Spleen (tissue), 11 donors: ENCODE data around the gene LRRTM4. TPM values are rescaled to one million over a fixed set of nuclear protein-coding genes. Genes with fewer than 3 reads are reported as not detected.

ENCODE experiments used
- DNase-seq: peaks from one replicate; pipeline ENCODE4 v3.0.0-alpha.2; 2020
- H3K27ac ChIP-seq, 8 donors: fragments of 200-600 bp; sonication (generic) in 7 of 8; 1 replicate in 4 of 8; 2 replicates in 4 of 8; pipeline versions ENCODE4 v1.5.0 to v1.8.0; 2016 to 2021; ENCODE audit warnings: inconsistent platforms in 4 of 8, mild to moderate bottlenecking in 4 of 8, moderate library complexity in 1 of 8
- H3K27me3 ChIP-seq, 7 donors: fragments of 200-600 bp; sonication (generic) in 6 of 7; replicated peaks in 1 of 7; 1 replicate in 4 of 7; 2 replicates in 3 of 7; pipeline versions ENCODE4 v1.5.0 to v1.8.0; 2016 to 2021; ENCODE audit warnings: inconsistent platforms in 3 of 7, mild to moderate bottlenecking in 1 of 7
- H3K36me3 ChIP-seq, 6 donors: fragments of 200-600 bp; sonication (generic) in 5 of 6; 1 replicate in 4 of 6; 2 replicates in 2 of 6; pipeline versions ENCODE4 v1.5.0 to v1.8.0; 2016 to 2021; ENCODE audit warnings: inconsistent platforms in 2 of 6
- H3K4me1 ChIP-seq, 6 donors: fragments of 200-600 bp; sonication (generic) in 5 of 6; 1 replicate in 3 of 6; 2 replicates in 3 of 6; pipeline versions ENCODE4 v1.5.0 to v1.8.0; 2016 to 2021; ENCODE audit warnings: inconsistent platforms in 3 of 6
- H3K4me3 ChIP-seq, 8 donors: fragments of 200-600 bp; sonication (generic) in 7 of 8; 1 replicate in 4 of 8; 2 replicates in 4 of 8; pipeline versions ENCODE4 v1.5.0 to v1.8.0; 2016 to 2021; ENCODE audit warnings: inconsistent platforms in 4 of 8, mild to moderate bottlenecking in 4 of 8, moderate library complexity in 2 of 8
- H3K9me3 ChIP-seq, 8 donors: fragments of 200-600 bp; sonication (generic) in 7 of 8; 1 replicate in 4 of 8; 2 replicates in 4 of 8; pipeline versions ENCODE4 v1.5.0 to v1.8.0; 2016 to 2021; ENCODE audit warnings: inconsistent platforms in 4 of 8
- CTCF ChIP-seq, 11 experiments: fragments of 200-600 bp in 7 of 11; fragments of 450-650 bp in 4 of 11; sonication (generic) in 4 of 11; IDR thresholded peaks in 8 of 11; conservative IDR thresholded peaks in 3 of 11; 1 replicate in 7 of 11; 2 replicates in 4 of 11; pipeline versions ENCODE4 v1.4.0 to v1.8.0; 2016 to 2021; ENCODE audit warnings: antibody characterized with exemption in 11 of 11, inconsistent platforms in 4 of 11, mild to moderate bottlenecking in 1 of 11
- POLR2A ChIP-seq, 3 donors: fragments of 450-650 bp; IDR thresholded peaks; one replicate each; pipeline ENCODE4 v1.5.1; 2017; ENCODE audit warnings: antibody characterized with exemption in 3 of 3, mild to moderate bottlenecking in 1 of 3
- POLR2AphosphoS5 ChIP-seq, 3 donors: sonication (generic); formaldehyde crosslinking; IDR thresholded peaks; one replicate each; pipeline ENCODE4 v1.5.1; 2017; ENCODE audit warnings: antibody characterized with exemption in 3 of 3
- WGBS, 5 donors: extraction: QIAGEN DNeasy Blood & Tissue Kit in 3 of 5; methylation state at CpG; one replicate each; pipeline versions ENCODE4 v1.1.5 to v1.1.7; 2013 to 2018; 5-methylcytosine and 5-hydroxymethylcytosine counted together
- intact Hi-C: fragments of 100-400 bp; cut with DNase I; formaldehyde crosslinking; loops from one replicate; pipeline ENCODE4 v1.15.0; 2023; ENCODE audit warnings: low total_unique reads
- polyA plus RNA-seq, 3 donors: library from polyadenylated mRNA; stranded (reverse); fragments of 200-250 nt; gene quantifications; one replicate each; pipeline ENCODE4 v1.2.1, GENCODE V29; 2013
- total RNA-seq, 7 donors: library from RNA; depleted of rRNA in 3 of 7; stranded (reverse); fragments of >200 nt in 3 of 7; fragmentation: NEBNext Ultra II Directional in 4 of 7; extraction: Animal tissue kit (Norgen Biotek cat#: 25700) in 4 of 7; gene quantifications; one replicate each; pipeline versions ENCODE4 v1.1.0 to v1.2.1, GENCODE V29; 2016 to 2021
- donor health status: healthy with polysubstance abuse.
- donor health status: DM: no; HTN: no; CAD: no; lungs with moderate emphysema.
- donor health status: DM: no; HTN: no; CAD: no.
- donor health status: Bipolar disorder and iron deficiency.
- donor health status: healthy.
- donor health status: DM: no; HTN: no; CAD: no.
- donor health status: DM: yes; HTN: yes; CAD: no.

Gene LRRTM4
- total and polyA plus RNA-seq, 10 donors: 0.03 to 0.33 (median 0.14) TPM; not detected in 5

GRCh38 chr2:77519164-77519887 lies 2.9 kb downstream of the LRRTM4 start:
- H3K27ac ChIP-seq: no peak overlapping the region
- H3K27me3 ChIP-seq: no peaks in the 10 kb centered on the region
- no peaks in the 10 kb centered on the region for H3K4me1 ChIP-seq
- no peak for DNase-seq
- 86 to 93% (median 89%) methylated on average over 14 of the region's 14 CpGs for WGBS, 5 donors
- TF ChIP-seq POLR2A (IDR thresholded peaks at IDR 0.05) (no peak), CTCF (IDR thresholded peaks at IDR 0.05 in 8 of 11, conservative IDR thresholded peaks at IDR 0.05 in 3 of 11) (no peak), POLR2AphosphoS5 (IDR thresholded peaks at IDR 0.05) (no peak)
- H3K36me3 ChIP-seq: no peaks in the 10 kb centered on the region
- H3K9me3 ChIP-seq: peaks cover 0 to 5% (median 0%) of the 10 kb centered on the region in 8 donors
- no peak overlapping the region for H3K4me3 ChIP-seq
- intact Hi-C loops: no loop called here

- H3K27ac ChIP-seq: no peak overlapping the region
- H3K4me1 ChIP-seq: no peaks in the 10 kb centered on the region
- no peak for DNase-seq
- H3K36me3 ChIP-seq: no peaks in the 10 kb centered on the region
- peaks cover 0 to 5% (median 0%) of the 10 kb centered on the region in 8 donors for H3K9me3 ChIP-seq
- WGBS, 5 donors: 81 to 95% (median 89%) methylated on average over 7 of the region's 7 CpGs
- H3K4me3 ChIP-seq: no peak overlapping the region
- H3K27me3 ChIP-seq: no peaks in the 10 kb centered on the region
- no peak for TF ChIP-seq CTCF (IDR thresholded peaks at IDR 0.05 in 8 of 11, conservative IDR thresholded peaks at IDR 0.05 in 3 of 11)
- no peak for TF ChIP-seq POLR2AphosphoS5 (IDR thresholded peaks at IDR 0.05)
- TF ChIP-seq POLR2A (IDR thresholded peaks at IDR 0.05): no peak
- intact Hi-C loops: no loop called here
These were observed 3.9 kb downstream of the LRRTM4 start for GRCh38 chr2:77518311-77518710.

- H3K36me3 ChIP-seq: no peaks in the 10 kb centered on the region
- no peaks in the 10 kb centered on the region for H3K4me1 ChIP-seq
- WGBS, 5 donors: 79 to 88% (median 80%) methylated on average over 4 of the region's 4 CpGs
- no peak for DNase-seq
- no peak overlapping the region for H3K27ac ChIP-seq
- intact Hi-C loops: no loop called here
- H3K27me3 ChIP-seq: no peaks in the 10 kb centered on the region
- no peak overlapping the region for H3K4me3 ChIP-seq
- no peaks in the 10 kb centered on the region for H3K9me3 ChIP-seq
- TF ChIP-seq POLR2A (IDR thresholded peaks at IDR 0.05) (no peak), POLR2AphosphoS5 (IDR thresholded peaks at IDR 0.05) (no peak), CTCF (IDR thresholded peaks at IDR 0.05 in 8 of 11, conservative IDR thresholded peaks at IDR 0.05 in 3 of 11) (no peak)
These were observed 9.0 kb downstream of the LRRTM4 start for GRCh38 chr2:77513191-77513590.

GRCh38 chr2:77512507-77512906 lies 9.7 kb downstream of the LRRTM4 start:
- TF ChIP-seq POLR2A (IDR thresholded peaks at IDR 0.05) (no peak), POLR2AphosphoS5 (IDR thresholded peaks at IDR 0.05) (no peak), CTCF (IDR thresholded peaks at IDR 0.05 in 8 of 11, conservative IDR thresholded peaks at IDR 0.05 in 3 of 11) (no peak)
- no peak for DNase-seq
- H3K27me3 ChIP-seq: no peaks in the 10 kb centered on the region
- WGBS, 5 donors: 67 to 72% (median 71%) methylated on average over 1 of the region's 1 CpG
- intact Hi-C loops: no loop called here
- no peaks in the 10 kb centered on the region for H3K4me1 ChIP-seq
- no peaks in the 10 kb centered on the region for H3K9me3 ChIP-seq
- H3K36me3 ChIP-seq: no peaks in the 10 kb centered on the region
- no peak overlapping the region for H3K4me3 ChIP-seq
- no peak overlapping the region for H3K27ac ChIP-seq
